Motor neuron (in vitro differentiated cells): ENCODE results near the gene WDR26. TPM values are rescaled to one million over a fixed set of nuclear protein-coding genes. Genes with fewer than 3 reads are reported as not detected.
"Not testable (repeated sequence)": the region's sequence is repeated elsewhere in the genome, so short reads cannot be mapped to it uniquely, and the experiment has no call there.

Experiments
- ATAC-seq, 8 experiments: fragments of 200-7000 bp; cut with Tn5 transposase; replicated peaks in 6 of 8; 2 replicates each; pipeline ENCODE4 v1.8.0; 2021; ENCODE audit warnings: mild to moderate bottlenecking in 8 of 8, moderate library complexity in 8 of 8
- H3K27ac ChIP-seq, 2 donors: fragments of 250-450 bp; sonication (Bioruptor Pico); 2 replicates each; pipeline ENCODE4 v1.9.0; 2021; ENCODE audit warnings: antibody characterized with exemption in 2 of 2, mild to moderate bottlenecking in 2 of 2, moderate library complexity in 1 of 2
- H3K4me1 ChIP-seq, 2 donors: fragments of 250-450 bp; sonication (Bioruptor Pico); replicated peaks in 1 of 2; 2 replicates each; pipeline ENCODE4 v1.6.1; 2021; ENCODE audit warnings: antibody characterized with exemption in 2 of 2, mild to moderate bottlenecking in 2 of 2, moderate library complexity in 1 of 2
- H3K4me3 ChIP-seq, 5 donors: fragments of 250-450 bp; sonication (Bioruptor Pico); 2 replicates each; pipeline ENCODE4 v1.9.0; 2021; ENCODE audit warnings: antibody characterized with exemption in 5 of 5, mild to moderate bottlenecking in 5 of 5, moderate library complexity in 4 of 5
- WGBS, 10 experiments: fragments of 450-650 bp; shearing (Covaris generic); methylation state at CpG; one replicate each; pipeline ENCODE4 v1.0.0; 2022; 5-methylcytosine and 5-hydroxymethylcytosine counted together
- in situ Hi-C, 9 experiments: fragments of 400-800 bp; cut with MboI; loops; one replicate each; pipeline ENCODE4 v1.15.0; 2021; ENCODE audit warnings: low sequenced_read_pairs in 9 of 9, low pct_unique_long_range_greater_than_20kb in 2 of 9; ENCODE audit not compliant: unreplicated experiment in 9 of 9
- total RNA-seq, 8 experiments: library from RNA; unstranded; fragments of 300-600 nt; gene quantifications; 2 replicates each; pipeline versions ENCODE4 v1.2.3 to v1.2.4, GENCODE V29; 2022

WDR26 gene
- total RNA-seq, 8 experiments from 2014 or later = 47.4 to 116 (median 55.1) TPM

DNA sequence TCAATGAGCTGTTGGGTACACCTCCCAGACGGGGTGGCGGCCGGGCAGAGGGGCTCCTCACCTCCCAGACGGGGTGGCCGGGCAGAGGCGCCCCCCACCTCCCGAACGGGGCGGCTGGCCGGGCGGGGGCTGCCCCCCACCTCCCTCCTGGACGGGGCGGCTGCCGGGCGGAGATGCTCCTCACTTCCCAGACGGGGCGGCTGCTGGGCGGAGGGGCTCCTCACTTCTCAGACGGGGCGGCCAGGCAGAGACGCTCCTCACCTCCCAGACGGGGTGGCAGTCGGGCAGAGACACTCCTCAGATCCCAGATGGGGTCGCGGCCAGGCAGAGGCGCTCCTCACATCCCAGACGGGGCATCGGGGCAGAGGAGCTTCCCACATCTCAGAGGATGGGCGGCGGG lies 84.9 kb downstream of the WDR26 start:
- not testable (repeated sequence) for H3K4me3 ChIP-seq, H3K4me1 ChIP-seq, ATAC-seq, H3K27ac ChIP-seq
- no CpG with 5 or more reads among the region's 30 CpGs for WGBS, 10 experiments
- in situ Hi-C loops = loop anchor here in 3 of 9 experiments (25.0 kb wide), 2 partner anchors 212 to 237 kb away; partner anchors contain the start of gene FBXO28 (in 2 of the 3)

DNA sequence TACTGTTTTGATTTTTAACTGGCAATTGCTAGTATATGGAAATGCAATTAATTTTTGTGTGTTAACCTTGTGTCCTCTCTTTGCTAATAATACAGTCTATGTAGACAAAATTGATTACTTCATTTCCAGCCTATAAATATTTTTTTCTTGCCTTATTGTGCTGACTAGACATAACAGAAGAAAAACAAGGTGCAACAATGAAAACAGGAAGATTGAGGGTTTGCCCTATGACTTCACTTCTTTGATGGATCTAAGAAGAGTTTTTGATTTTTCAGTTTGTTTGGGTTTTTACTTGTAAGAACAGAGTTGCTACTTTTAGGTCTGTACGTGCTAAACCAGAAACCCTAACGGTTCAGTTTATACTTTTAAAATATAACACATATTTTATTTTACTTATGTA lies 86.5 kb downstream of the WDR26 start:
- H3K27ac ChIP-seq = no peak overlapping the region
- 37 to 100% (median 84%) methylated on average over 1 to 2 of the region's 2 CpGs for WGBS, 10 experiments
- ATAC-seq = no peak
- H3K4me3 ChIP-seq = no peak overlapping the region
- H3K4me1 ChIP-seq = no peaks in the 10 kb centered on the region
- in situ Hi-C loops = loop anchor here in 3 of 9 experiments (25.0 kb wide), 2 partner anchors 211 to 236 kb away; partner anchors contain the start of gene FBXO28 (in 2 of the 3)

DNA sequence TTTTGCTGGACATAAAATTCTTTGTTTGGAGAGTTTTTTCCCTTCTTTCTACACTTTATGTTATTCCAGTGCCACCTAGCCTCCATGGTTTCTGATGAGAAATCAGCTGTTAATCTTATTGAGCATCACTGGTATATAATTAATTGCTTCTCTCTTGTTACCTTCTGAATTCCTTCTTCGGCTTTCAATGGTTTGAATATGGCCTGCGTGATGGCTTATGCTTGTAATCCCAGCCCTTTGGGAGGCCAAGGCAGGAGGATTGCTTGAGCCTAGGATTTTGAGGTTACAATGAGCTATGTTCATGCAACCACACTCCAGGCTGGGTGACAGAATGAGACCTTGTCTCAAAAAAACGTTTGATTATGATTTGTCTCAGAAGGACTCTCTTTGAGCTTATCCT lies 90.9 kb downstream of the WDR26 start:
- in situ Hi-C loops = loop anchor here in 3 of 9 experiments (25.0 kb wide), 2 partner anchors 206 to 231 kb away; partner anchors contain the start of gene FBXO28 (in 2 of the 3)
- 0 to 63% (median 28%) methylated on average over 2 to 3 of the region's 3 CpGs; no CpG with 5 or more reads in 2 of the 10 experiments for whole genome bisulfite sequencing, 10 experiments
- peaks cover 8 to 13% of the 10 kb centered on the region in 2 donors for H3K4me1 ChIP-seq
- no peak overlapping the region for H3K27ac ChIP-seq
- ATAC-seq = no peak
- no peak overlapping the region for H3K4me3 ChIP-seq

DNA sequence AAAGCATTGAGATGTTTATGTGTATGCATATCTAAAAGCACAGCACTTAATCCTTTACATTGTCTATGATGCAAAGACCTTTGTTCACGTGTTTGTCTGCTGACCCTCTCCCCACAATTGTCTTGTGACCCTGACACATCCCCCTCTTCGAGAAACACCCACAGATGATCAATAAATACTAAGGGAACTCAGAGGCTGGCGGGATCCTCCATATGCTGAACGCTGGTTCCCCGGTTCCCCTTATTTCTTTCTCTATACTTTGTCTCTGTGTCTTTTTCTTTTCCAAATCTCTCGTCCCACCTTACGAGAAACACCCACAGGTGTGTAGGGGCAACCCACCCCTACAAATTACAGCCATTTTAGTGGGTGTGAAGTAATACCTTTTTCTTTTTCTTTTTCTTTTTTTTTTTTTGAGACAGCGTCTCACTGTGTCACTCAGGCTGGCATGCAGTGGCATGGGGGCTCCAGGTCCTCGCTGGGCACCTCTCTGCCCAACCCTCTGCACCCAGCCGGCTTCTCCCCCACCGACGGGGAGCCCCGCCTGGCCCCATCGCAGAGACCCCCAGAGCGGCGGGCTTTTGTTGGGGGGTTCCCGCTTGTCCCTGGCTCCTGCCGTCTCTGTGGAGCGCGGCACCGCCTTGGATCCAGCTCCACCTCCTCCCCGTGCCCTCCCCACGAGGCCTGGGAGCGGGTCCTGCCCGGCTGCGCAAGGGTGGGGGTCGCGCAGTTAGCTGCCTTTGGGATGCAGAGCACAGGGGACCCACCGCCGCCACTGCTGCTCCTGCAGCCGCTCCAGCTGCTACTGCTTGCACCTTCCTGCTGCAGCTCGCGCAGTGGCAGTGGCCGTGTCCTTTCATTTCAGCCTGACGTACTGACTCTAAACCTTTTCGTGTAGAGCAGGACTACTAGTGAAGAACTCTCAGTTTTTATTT lies 93.9 kb downstream of the WDR26 start:
- peaks cover 8 to 13% of the 10 kb centered on the region in 2 donors for H3K4me1 ChIP-seq
- peak overlapping the region; percentile 59 to 82 for H3K27ac ChIP-seq
- 8 to 20% (median 11%) methylated on average over 1 to 20 of the region's 36 CpGs; no CpG with 5 or more reads in 2 of the 10 experiments for WGBS, 10 experiments
- in situ Hi-C loops = loop anchor here in 3 of 9 experiments (25.0 kb wide), 2 partner anchors 203 to 228 kb away; partner anchors contain the start of gene FBXO28 (in 2 of the 3)
- H3K4me3 ChIP-seq = peak overlapping the region; percentile 8 to 38 (median 23)
- ATAC-seq = peak; percentile 52 to 92 (median 78)

DNA sequence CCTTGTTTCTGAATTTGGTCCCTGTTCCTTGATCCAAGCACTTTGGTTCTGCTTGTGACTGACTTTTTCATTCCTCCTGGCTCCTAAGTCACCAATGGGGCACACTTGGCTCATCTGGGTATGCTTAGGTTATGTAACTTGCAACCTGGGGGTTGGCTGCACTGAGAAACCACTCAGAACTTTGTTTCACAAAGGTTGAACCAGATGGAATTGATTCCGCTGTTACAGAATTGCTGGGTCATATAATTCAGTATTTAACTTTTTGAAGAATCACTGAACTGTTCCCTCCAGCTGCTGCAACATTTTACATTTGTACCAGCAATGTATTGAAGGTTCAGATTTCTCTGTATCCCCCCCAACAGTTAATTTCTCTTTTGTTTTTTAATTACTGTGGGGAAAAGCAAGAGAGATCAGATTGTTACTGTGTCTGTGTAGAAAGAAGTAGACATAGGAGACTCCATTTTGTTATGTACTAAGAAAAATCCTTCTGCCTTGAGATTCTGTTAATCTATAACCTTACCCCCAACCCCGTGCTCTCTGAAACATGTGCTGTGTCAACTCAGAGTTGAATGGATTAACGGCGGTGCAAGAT lies 95.1 kb downstream of the WDR26 start:
- in situ Hi-C loops = loop anchor here in 3 of 9 experiments (25.0 kb wide), 2 partner anchors 202 to 227 kb away; partner anchors contain the start of gene FBXO28 (in 2 of the 3)
- peak overlapping the region in 1 of 2 donors; percentile 1 for H3K27ac ChIP-seq
- ATAC-seq = no peak
- WGBS, 10 experiments = 82 to 100% (median 93%) methylated on average over 1 of the region's 4 CpGs; no CpG with 5 or more reads in 3 of the 10 experiments
- peaks cover 8 to 13% of the 10 kb centered on the region in 2 donors for H3K4me1 ChIP-seq
- H3K4me3 ChIP-seq = no peak overlapping the region

DNA sequence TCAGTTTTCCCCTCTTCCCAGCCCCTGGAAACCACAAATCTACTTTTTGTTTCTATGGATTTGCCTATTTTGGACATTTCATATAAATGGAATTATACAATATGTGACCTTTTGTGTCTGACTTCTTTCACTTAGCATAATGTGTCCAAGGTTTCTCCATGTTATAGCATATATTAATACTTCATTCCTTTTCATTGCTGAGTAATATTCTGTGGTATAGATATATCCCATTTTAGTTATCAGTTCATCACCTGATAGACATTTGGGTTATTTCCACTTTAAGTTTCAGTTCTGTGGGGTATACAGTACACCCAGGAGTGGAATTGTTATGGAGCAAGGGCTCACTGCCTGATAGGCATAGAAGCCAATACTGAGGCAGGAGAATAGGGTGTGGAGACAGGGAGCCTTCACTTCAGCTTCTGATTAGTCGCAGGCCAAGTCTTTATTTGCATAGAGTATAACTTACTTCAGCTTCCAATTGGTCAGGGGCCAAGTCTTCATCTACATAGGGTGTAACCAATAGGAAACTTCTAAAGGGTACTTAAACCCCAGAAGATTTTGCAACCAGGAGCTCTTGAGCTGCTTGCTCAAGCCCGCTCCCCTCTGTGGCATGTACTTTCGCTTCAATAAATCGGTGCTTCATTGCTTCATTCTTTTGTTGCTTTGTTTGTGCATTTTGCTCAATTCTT lies 96.3 kb downstream of the WDR26 start:
- H3K4me3 ChIP-seq = no peak overlapping the region
- H3K4me1 ChIP-seq = peaks cover 8 to 13% of the 10 kb centered on the region in 2 donors
- peak in 3 of 8 experiments; percentile 68 to 84 (median 78) for ATAC-seq
- 71 to 100% (median 80%) methylated on average over 1 to 4 of the region's 4 CpGs for WGBS, 10 experiments
- in situ Hi-C loops = loop anchor here in 3 of 9 experiments (25.0 kb wide), 2 partner anchors 201 to 226 kb away; partner anchors contain the start of gene FBXO28 (in 2 of the 3)
- no peak overlapping the region for H3K27ac ChIP-seq

Other genes starting within 250 kb of the WDR26 start
- gene NVL, start 104.6 kb downstream of the WDR26 start, total RNA-seq = 10 to 100 TPM; 21.8 to 70.9 (median 47.7) TPM
- gene CNIH4, start 77.9 kb downstream of the WDR26 start, total RNA-seq = 10 to 100 TPM; 19.4 to 53.0 (median 27.8) TPM
- gene CNIH3, start 181.5 kb upstream of the WDR26 start, total RNA-seq = 10 to 100 TPM in 3 of 8 experiments, 1 to 10 TPM in 5; 2.4 to 13.5 (median 8.8) TPM